ENCODE data around the gene SYNGR2.
A peak's percentile ranks its signal among the peaks of the same experiment; 100 is the strongest.

SYNGR2 gene

GRCh38 chr17:78168242-78168902 is at the start of gene SYNGR2:
TSS of gene SYNGR2 (plus strand) at chr17:78168581. CDS start at chr17:78168617, 36 bp downstream.
- peak; percentile 73 for DNase-seq

- no peak for DNase-seq
Measured at GRCh38 chr17:78118801-78119241, 49.6 kb upstream of the SYNGR2 start.

GRCh38 chr17:78120537-78120936 is 47.8 kb upstream of the SYNGR2 start:
- no peak for DNase-seq

GRCh38 chr17:78120971-78121800 is 47.2 kb upstream of the SYNGR2 start:
- DNase-seq: no peak

GRCh38 chr17:78121801-78122215 is 46.6 kb upstream of the SYNGR2 start:
- DNase-seq: no peak

GRCh38 chr17:78122216-78122930 is 46.0 kb upstream of the SYNGR2 start:
- no peak for DNase-seq

GRCh38 chr17:78122931-78123249 is 45.5 kb upstream of the SYNGR2 start:
- DNase-seq: no peak

- no peak for DNase-seq
Measured at GRCh38 chr17:78123258-78123929, 45.0 kb upstream of the SYNGR2 start.

- DNase-seq: no peak
Measured at GRCh38 chr17:78124081-78124835, 44.1 kb upstream of the SYNGR2 start.

GRCh38 chr17:78124836-78125137 is 43.6 kb upstream of the SYNGR2 start:
- DNase-seq: no peak

GRCh38 chr17:78125138-78125913 is 43.1 kb upstream of the SYNGR2 start:
- no peak for DNase-seq

- no peak for DNase-seq
Measured at GRCh38 chr17:78125976-78126894, 42.1 kb upstream of the SYNGR2 start.

- no peak for DNase-seq
Measured at GRCh38 chr17:78126895-78127238, 41.5 kb upstream of the SYNGR2 start.

- no peak for DNase-seq
Measured at GRCh38 chr17:78127239-78127887, 41.0 kb upstream of the SYNGR2 start.

- no peak for DNase-seq
Measured at GRCh38 chr17:78127888-78128550, 40.4 kb upstream of the SYNGR2 start.

- DNase-seq: peak; percentile 30
Measured at GRCh38 chr17:78128551-78129350, 39.6 kb upstream of the SYNGR2 start, which contains the start of gene TMC6. TSS of gene TMC6 (minus strand) at chr17:78128755. CDS start at chr17:78126832, 1,923 bp downstream.

GRCh38 chr17:78129351-78130089 is 38.9 kb upstream of the SYNGR2 start:
- DNase-seq: no peak

GRCh38 chr17:78130090-78130436 is 38.3 kb upstream of the SYNGR2 start:
- DNase-seq: no peak

Measured in EL (cell line).